ENCODE data around the gene ANKRD55. TPM values are rescaled to one million over a fixed set of nuclear protein-coding genes. Genes with fewer than 3 reads are reported as not detected.

The ANKRD55 gene
- total RNA-seq, 1 experiment from 2014 or later, result not detected

DNA sequence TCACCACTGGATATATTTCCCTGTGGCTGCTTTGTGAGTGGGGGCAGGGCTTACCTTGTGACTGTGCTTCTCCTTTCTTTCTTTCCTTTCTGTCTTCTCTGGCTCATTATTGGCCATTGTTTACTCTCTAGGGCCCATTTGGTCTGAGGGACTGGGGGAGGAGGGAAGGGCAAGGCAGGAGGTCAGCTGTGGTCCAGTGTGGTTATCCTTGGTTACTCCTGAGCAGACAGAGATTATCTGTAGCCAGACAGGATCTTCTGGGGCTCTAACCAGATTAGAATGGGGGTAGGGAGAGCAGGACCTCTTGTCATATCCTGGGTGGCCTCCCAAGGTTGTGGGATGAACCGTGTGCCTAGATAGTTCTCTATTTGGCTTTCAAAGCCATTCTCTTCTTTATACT is 71.2 kb downstream of the ANKRD55 start:
- CTCF ChIA-PET, result no interaction called here
- Mint-ChIP-seq H3K4me1 (peaks cover 40% of the 10 kb centered on the region), H3K4me3 (no peak overlapping the region), H3K27me3 (ENCODE audit: low read depth) (no peaks in the 10 kb centered on the region), H3K27ac (no peak overlapping the region), H3K36me3 (no peaks in the 10 kb centered on the region), H3K9me3 (no peaks in the 10 kb centered on the region)
- POLR2A ChIA-PET, result no interaction called here
- ATAC-seq (no peak), DNase-seq (ENCODE audit: low spot score) (no peak)
- no peak for TF ChIP-seq EMX1 (CRISPR knock-in tag; IDR thresholded peaks at IDR 0.05)
- TF ChIP-seq, protein P1, sequence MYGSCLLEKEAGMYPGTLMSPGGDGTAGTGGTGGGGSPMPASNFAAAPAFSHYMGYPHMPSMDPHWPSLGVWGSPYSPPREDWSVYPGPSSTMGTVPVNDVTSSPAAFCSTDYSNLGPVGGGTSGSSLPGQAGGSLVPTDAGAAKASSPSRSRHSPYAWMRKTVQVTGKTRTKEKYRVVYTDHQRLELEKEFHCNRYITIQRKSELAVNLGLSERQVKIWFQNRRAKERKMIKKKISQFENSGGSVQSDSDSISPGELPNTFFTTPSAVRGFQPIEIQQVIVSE (CRISPR knock-in tag; IDR thresholded peaks at IDR 0.05; ENCODE audit: borderline replicate concordance), result no peak
- TF ChIP-seq TEAD1 (CRISPR knock-in tag; IDR thresholded peaks at IDR 0.05), result no peak
- TF ChIP-seq ZNF121 (CRISPR knock-in tag; IDR thresholded peaks at IDR 0.05), result no peak
- TF ChIP-seq, protein P2, sequence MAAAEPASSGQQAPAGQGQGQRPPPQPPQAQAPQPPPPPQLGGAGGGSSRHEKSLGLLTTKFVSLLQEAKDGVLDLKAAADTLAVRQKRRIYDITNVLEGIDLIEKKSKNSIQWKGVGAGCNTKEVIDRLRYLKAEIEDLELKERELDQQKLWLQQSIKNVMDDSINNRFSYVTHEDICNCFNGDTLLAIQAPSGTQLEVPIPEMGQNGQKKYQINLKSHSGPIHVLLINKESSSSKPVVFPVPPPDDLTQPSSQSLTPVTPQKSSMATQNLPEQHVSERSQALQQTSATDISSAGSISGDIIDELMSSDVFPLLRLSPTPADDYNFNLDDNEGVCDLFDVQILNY (CRISPR knock-in tag; IDR thresholded peaks at IDR 0.05), result no peak
- no peak for TF ChIP-seq FOXJ3 (CRISPR knock-in tag; IDR thresholded peaks at IDR 0.05; ENCODE audit: borderline replicate concordance)
- TF ChIP-seq, protein P3, sequence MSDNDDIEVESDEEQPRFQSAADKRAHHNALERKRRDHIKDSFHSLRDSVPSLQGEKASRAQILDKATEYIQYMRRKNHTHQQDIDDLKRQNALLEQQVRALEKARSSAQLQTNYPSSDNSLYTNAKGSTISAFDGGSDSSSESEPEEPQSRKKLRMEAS (CRISPR knock-in tag; IDR thresholded peaks at IDR 0.05), result no peak
- TF ChIP-seq, protein P4, sequence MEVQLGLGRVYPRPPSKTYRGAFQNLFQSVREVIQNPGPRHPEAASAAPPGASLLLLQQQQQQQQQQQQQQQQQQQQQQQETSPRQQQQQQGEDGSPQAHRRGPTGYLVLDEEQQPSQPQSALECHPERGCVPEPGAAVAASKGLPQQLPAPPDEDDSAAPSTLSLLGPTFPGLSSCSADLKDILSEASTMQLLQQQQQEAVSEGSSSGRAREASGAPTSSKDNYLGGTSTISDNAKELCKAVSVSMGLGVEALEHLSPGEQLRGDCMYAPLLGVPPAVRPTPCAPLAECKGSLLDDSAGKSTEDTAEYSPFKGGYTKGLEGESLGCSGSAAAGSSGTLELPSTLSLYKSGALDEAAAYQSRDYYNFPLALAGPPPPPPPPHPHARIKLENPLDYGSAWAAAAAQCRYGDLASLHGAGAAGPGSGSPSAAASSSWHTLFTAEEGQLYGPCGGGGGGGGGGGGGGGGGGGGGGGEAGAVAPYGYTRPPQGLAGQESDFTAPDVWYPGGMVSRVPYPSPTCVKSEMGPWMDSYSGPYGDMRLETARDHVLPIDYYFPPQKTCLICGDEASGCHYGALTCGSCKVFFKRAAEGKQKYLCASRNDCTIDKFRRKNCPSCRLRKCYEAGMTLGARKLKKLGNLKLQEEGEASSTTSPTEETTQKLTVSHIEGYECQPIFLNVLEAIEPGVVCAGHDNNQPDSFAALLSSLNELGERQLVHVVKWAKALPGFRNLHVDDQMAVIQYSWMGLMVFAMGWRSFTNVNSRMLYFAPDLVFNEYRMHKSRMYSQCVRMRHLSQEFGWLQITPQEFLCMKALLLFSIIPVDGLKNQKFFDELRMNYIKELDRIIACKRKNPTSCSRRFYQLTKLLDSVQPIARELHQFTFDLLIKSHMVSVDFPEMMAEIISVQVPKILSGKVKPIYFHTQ (CRISPR knock-in tag; IDR thresholded peaks at IDR 0.05), result no peak
- TF ChIP-seq ZNF138 (CRISPR knock-in tag; conservative IDR thresholded peaks at IDR 0.05), result no peak
- TF ChIP-seq NFATC4 (CRISPR knock-in tag; IDR thresholded peaks at IDR 0.05), result no peak

DNA sequence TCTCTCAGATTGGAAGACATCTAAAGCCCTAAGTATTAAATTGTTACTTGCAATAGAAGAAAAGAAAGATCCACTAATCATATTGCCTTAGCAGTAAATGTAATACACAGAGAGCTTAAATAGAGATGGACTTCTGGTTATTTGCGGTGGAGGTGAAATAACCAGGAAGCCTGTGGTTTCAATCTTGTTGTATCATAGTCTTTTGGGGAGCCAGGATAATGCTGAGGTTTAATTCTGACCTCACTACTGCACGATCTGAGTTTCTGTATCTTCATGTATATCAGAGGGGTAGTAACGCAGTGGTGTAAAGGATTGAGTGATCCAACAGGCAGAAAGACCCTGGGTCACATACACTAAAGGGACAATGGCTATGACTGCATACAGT is 71.7 kb downstream of the ANKRD55 start:
- Mint-ChIP-seq H3K4me3 (no peak overlapping the region), H3K36me3 (no peaks in the 10 kb centered on the region), H3K27ac (no peak overlapping the region), H3K9me3 (no peaks in the 10 kb centered on the region), H3K27me3 (ENCODE audit: low read depth) (peaks cover 4% of the 10 kb centered on the region; the same call in 1 of the 2 replicates), H3K4me1 (peaks cover 45% of the 10 kb centered on the region)
- ChIA-PET CTCF (no interaction called here), POLR2A (no interaction called here)
- DNase-seq (ENCODE audit: low spot score) (no peak), ATAC-seq (no peak)
- TF ChIP-seq, protein P5, sequence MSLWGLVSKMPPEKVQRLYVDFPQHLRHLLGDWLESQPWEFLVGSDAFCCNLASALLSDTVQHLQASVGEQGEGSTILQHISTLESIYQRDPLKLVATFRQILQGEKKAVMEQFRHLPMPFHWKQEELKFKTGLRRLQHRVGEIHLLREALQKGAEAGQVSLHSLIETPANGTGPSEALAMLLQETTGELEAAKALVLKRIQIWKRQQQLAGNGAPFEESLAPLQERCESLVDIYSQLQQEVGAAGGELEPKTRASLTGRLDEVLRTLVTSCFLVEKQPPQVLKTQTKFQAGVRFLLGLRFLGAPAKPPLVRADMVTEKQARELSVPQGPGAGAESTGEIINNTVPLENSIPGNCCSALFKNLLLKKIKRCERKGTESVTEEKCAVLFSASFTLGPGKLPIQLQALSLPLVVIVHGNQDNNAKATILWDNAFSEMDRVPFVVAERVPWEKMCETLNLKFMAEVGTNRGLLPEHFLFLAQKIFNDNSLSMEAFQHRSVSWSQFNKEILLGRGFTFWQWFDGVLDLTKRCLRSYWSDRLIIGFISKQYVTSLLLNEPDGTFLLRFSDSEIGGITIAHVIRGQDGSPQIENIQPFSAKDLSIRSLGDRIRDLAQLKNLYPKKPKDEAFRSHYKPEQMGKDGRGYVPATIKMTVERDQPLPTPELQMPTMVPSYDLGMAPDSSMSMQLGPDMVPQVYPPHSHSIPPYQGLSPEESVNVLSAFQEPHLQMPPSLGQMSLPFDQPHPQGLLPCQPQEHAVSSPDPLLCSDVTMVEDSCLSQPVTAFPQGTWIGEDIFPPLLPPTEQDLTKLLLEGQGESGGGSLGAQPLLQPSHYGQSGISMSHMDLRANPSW (CRISPR knock-in tag; conservative IDR thresholded peaks at IDR 0.05; ENCODE audit: low read depth), result no peak
- TF ChIP-seq SOX15 (CRISPR knock-in tag; IDR thresholded peaks at IDR 0.05), result no peak
- TF ChIP-seq, protein P2 (CRISPR knock-in tag; IDR thresholded peaks at IDR 0.05), result no peak
- no peak for TF ChIP-seq NR3C1 (CRISPR knock-in tag; conservative IDR thresholded peaks at IDR 0.05; ENCODE audit: low read depth)
- TF ChIP-seq CREM (CRISPR knock-in tag; IDR thresholded peaks at IDR 0.05), result no peak

Measured in WTC11 (cell line).